Natural killer cell (primary cell): ENCODE results near the gene MTAP. TPM values are rescaled to one million over a fixed set of nuclear protein-coding genes. Genes with fewer than 3 reads are reported as not detected.

Experiments used
- ATAC-seq, 3 donors: fragments of 150-1000 bp in 2 of 3; fragments of 200-7000 bp in 1 of 3; cut with Tn5 transposase; 1 replicate in 1 of 3; 2 replicates in 2 of 3; pipeline ENCODE4 v1.10.0; 2021; ENCODE audit warnings: mild to moderate bottlenecking in 2 of 3, moderate library complexity in 2 of 3
- DNase-seq, 2 donors: peaks; one replicate each; pipeline versions ENCODE4 v3.0.0 to v3.0.0-alpha.2; 2013 to 2021; ENCODE audit warnings: mixed read lengths in 1 of 2
- H3K27ac ChIP-seq: one replicate; pipeline ENCODE4 v1.5.1; 2013; ENCODE audit warnings: mild to moderate bottlenecking, low read length
- H3K27me3 ChIP-seq: one replicate; pipeline ENCODE4 v1.6.1; 2013; ENCODE audit warnings: low read length; ENCODE audit not compliant: control insufficient read depth, insufficient read depth
- H3K36me3 ChIP-seq: one replicate; pipeline ENCODE4 v1.6.1; 2013; ENCODE audit warnings: low read length; ENCODE audit not compliant: control insufficient read depth, insufficient read depth
- H3K4me1 ChIP-seq: one replicate; pipeline ENCODE4 v1.6.1; 2013; ENCODE audit warnings: low read length; ENCODE audit not compliant: control insufficient read depth, insufficient read depth
- H3K4me3 ChIP-seq: one replicate; pipeline ENCODE4 v1.5.1; 2013; ENCODE audit warnings: low read length
- H3K9me3 ChIP-seq: one replicate; pipeline ENCODE4 v1.6.1; 2013; ENCODE audit warnings: low read length; ENCODE audit not compliant: control insufficient read depth, insufficient read depth
- H3K27ac Mint-ChIP-seq, 2 donors: one replicate each; pipeline ENCODE4 v1.8.0; 2022; ENCODE audit warnings: mild to moderate bottlenecking in 2 of 2, mixed read lengths in 2 of 2, moderate library complexity in 1 of 2
- H3K27me3 Mint-ChIP-seq, 2 donors: one replicate each; pipeline ENCODE4 v1.8.0; 2022; ENCODE audit warnings: low read depth in 2 of 2, mixed read lengths in 2 of 2
- H3K36me3 Mint-ChIP-seq: one replicate; pipeline ENCODE4 v1.8.0; 2022; ENCODE audit warnings: mixed read lengths
- H3K4me1 Mint-ChIP-seq, 2 donors: one replicate each; pipeline ENCODE4 v1.8.0; 2022; ENCODE audit warnings: mixed read lengths in 2 of 2
- H3K4me3 Mint-ChIP-seq: one replicate; pipeline ENCODE4 v1.8.0; 2022; ENCODE audit warnings: mild to moderate bottlenecking, moderate library complexity, mixed read lengths
- H3K9me3 Mint-ChIP-seq, 2 donors: one replicate each; pipeline ENCODE4 v1.8.0; 2022; ENCODE audit warnings: mixed read lengths in 2 of 2
- WGBS: methylation state at CpG from one replicate; pipeline ENCODE4 v1.1.7; 2013; ENCODE audit warnings: missing lambda C conversion rate; ENCODE audit not compliant: insufficient coverage; 5-methylcytosine and 5-hydroxymethylcytosine counted together
- intact Hi-C: fragments of 100-400 bp; cut with micrococcal nuclease; formaldehyde crosslinking; loops from one replicate; pipeline ENCODE4 v1.14.2; 2022
- total RNA-seq, 4 donors: library from RNA; stranded (reverse); fragments of 120-200 nt in 1 of 4; gene quantifications; one replicate each; pipeline versions ENCODE4 v1.2.3 to v1.2.4, GENCODE V29; 2013 to 2022
- TF ChIP-seq, protein P1 (sequence below): fragments of 200-600 bp; IDR thresholded peaks from one replicate; pipeline ENCODE4 v1.8.0; 2022; ENCODE audit warnings: antibody characterized with exemption

Gene MTAP
- total RNA-seq, 3 donors from 2014 or later (not counting 1 experiment from before 2014, with no cell fraction given): 19.4 to 20.7 (median 19.6) TPM

GRCh38 chr9:21935631-21936030 lies 133.2 kb downstream of the MTAP start:
- TF ChIP-seq, protein P1, sequence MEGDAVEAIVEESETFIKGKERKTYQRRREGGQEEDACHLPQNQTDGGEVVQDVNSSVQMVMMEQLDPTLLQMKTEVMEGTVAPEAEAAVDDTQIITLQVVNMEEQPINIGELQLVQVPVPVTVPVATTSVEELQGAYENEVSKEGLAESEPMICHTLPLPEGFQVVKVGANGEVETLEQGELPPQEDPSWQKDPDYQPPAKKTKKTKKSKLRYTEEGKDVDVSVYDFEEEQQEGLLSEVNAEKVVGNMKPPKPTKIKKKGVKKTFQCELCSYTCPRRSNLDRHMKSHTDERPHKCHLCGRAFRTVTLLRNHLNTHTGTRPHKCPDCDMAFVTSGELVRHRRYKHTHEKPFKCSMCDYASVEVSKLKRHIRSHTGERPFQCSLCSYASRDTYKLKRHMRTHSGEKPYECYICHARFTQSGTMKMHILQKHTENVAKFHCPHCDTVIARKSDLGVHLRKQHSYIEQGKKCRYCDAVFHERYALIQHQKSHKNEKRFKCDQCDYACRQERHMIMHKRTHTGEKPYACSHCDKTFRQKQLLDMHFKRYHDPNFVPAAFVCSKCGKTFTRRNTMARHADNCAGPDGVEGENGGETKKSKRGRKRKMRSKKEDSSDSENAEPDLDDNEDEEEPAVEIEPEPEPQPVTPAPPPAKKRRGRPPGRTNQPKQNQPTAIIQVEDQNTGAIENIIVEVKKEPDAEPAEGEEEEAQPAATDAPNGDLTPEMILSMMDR: no peak
- H3K4me3 ChIP-seq: no peak overlapping the region
- no peaks in the 10 kb centered on the region for H3K4me1 ChIP-seq
- WGBS: no CpG with 5 or more reads among the region's 1 CpG
- Mint-ChIP-seq H3K27ac (no peak overlapping the region), H3K4me3 (no peak overlapping the region), H3K27me3 (no peaks in the 10 kb centered on the region), H3K9me3 (no peaks in the 10 kb centered on the region), H3K36me3 (no peaks in the 10 kb centered on the region), H3K4me1 (no peaks in the 10 kb centered on the region)
- no peak for ATAC-seq
- H3K9me3 ChIP-seq: no peaks in the 10 kb centered on the region
- H3K27me3 ChIP-seq: no peaks in the 10 kb centered on the region
- H3K36me3 ChIP-seq: no peaks in the 10 kb centered on the region
- DNase-seq: no peak
- intact Hi-C loops: no loop called here
- no peak overlapping the region for H3K27ac ChIP-seq

DNA sequence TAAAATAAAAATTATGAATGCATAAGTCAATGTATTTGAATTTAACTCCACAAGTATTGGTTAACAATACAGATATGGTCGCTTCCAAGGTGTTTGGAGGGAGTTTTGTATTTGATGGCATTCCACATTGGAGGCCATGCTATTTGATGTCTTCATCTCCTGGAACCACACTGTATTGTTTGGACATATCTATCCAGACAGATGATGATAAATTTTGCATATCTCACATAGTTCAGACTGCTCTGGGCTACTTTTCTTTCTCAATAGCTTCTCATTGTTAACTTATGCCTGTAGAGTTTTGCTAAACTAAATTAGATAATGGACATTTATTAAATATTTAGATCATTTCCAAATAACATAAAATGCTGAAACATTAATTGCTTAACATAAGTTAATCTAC lies 133.7 kb downstream of the MTAP start:
- intact Hi-C loops: no loop called here
- H3K27me3 Mint-ChIP-seq: no peaks in the 10 kb centered on the region

DNA sequence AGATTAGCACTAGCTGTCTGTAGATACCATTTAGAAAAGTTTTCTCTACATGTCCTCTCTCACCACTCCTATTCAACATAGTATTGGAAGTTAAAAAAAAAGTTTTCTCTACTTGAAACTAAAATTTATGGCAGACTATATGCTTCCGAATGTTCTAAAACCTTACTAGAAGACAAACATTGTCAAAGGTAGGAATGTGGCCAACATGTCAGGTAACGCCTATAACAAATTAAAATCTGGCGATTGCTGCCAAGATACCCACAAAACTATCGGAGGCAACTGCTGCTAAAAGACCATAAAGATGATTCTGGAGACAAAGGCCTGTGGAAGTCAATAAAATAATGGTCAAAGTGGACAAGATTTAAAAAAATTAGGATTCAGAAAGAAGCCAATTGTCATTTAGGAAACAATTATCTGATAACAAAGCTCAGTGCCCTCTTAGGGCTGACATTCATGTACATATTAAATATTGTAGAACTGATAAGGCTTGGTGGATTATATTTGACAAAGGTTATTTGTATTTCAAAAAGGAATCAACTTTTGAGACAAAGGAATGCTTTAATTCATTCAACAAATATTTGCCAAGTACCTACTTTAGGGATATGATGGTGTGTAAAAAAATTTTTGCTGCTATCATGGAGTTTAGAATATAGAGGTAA lies 139.0 kb downstream of the MTAP start:
- H3K9me3 ChIP-seq: no peaks in the 10 kb centered on the region
- intact Hi-C loops: no loop called here
- H3K27ac ChIP-seq: no peak overlapping the region
- no peaks in the 10 kb centered on the region for H3K9me3 Mint-ChIP-seq
- no peak overlapping the region for H3K4me3 Mint-ChIP-seq
- DNase-seq: no peak
- no peak overlapping the region for H3K4me3 ChIP-seq
- WGBS: 93% methylated on average over 4 of the region's 4 CpGs
- H3K36me3 Mint-ChIP-seq: no peaks in the 10 kb centered on the region
- ATAC-seq: no peak
- TF ChIP-seq, protein P1: no peak
- H3K4me1 Mint-ChIP-seq: no peaks in the 10 kb centered on the region
- no peaks in the 10 kb centered on the region for H3K36me3 ChIP-seq
- peaks cover 14 to 39% of the 10 kb centered on the region in 2 donors for H3K27me3 Mint-ChIP-seq
- no peak overlapping the region for H3K27ac Mint-ChIP-seq
- H3K27me3 ChIP-seq: peaks cover 2% of the 10 kb centered on the region
- H3K4me1 ChIP-seq: no peaks in the 10 kb centered on the region

More for the DNA sequence above, 133.7 kb downstream of the MTAP start:
- DNase-seq (no peak), ATAC-seq (no peak)
- H3K9me3 ChIP-seq: no peaks in the 10 kb centered on the region
- no peaks in the 10 kb centered on the region for H3K36me3 ChIP-seq
- no CpG with 5 or more reads among the region's 1 CpG for WGBS
- no peaks in the 10 kb centered on the region for H3K27me3 ChIP-seq
- TF ChIP-seq, protein P1: no peak
- Mint-ChIP-seq H3K9me3 (no peaks in the 10 kb centered on the region), H3K4me1 (no peaks in the 10 kb centered on the region), H3K36me3 (no peaks in the 10 kb centered on the region), H3K27ac (no peak overlapping the region), H3K4me3 (no peak overlapping the region)
- H3K4me1 ChIP-seq: no peaks in the 10 kb centered on the region
- H3K4me3 ChIP-seq: no peak overlapping the region
- no peak overlapping the region for H3K27ac ChIP-seq

- Histone ChIP-seq H3K4me3 (no peak overlapping the region), H3K27me3 (peaks cover 2% of the 10 kb centered on the region), H3K9me3 (no peaks in the 10 kb centered on the region), H3K27ac (no peak overlapping the region), H3K36me3 (no peaks in the 10 kb centered on the region), H3K4me1 (no peaks in the 10 kb centered on the region)
- intact Hi-C loops: no loop called here
- H3K4me1 Mint-ChIP-seq: no peaks in the 10 kb centered on the region
- no peaks in the 10 kb centered on the region for H3K36me3 Mint-ChIP-seq
- ATAC-seq (no peak), DNase-seq (no peak)
- H3K4me3 Mint-ChIP-seq: no peak overlapping the region
- WGBS: 82% methylated on average over 2 of the region's 4 CpGs
- H3K27ac Mint-ChIP-seq: no peak overlapping the region
- no peaks in the 10 kb centered on the region for H3K9me3 Mint-ChIP-seq
- H3K27me3 Mint-ChIP-seq: peaks cover 17 to 39% of the 10 kb centered on the region in 2 donors
- TF ChIP-seq, protein P1: no peak
These were observed 141.0 kb downstream of the MTAP start for GRCh38 chr9:21943464-21943863.
